PC-9 (cell line): ENCODE results near the gene AGAP1. TPM values are rescaled to one million over a fixed set of nuclear protein-coding genes. Genes with fewer than 3 reads are reported as not detected.

ENCODE experiments used
- BruUV-seq: library from RNA; stranded (reverse); fragments of 400-500 nt; replicated peaks from 2 replicates; lab custom pipeline; 2021; lab: Mats Ljungman, UMichigan
- CTCF ChIA-PET: fragments of 300-600 bp; sonication (Branson Sonifier 250); formaldehyde crosslinking; loops from one replicate; lab custom pipeline; 2022; ENCODE audit warnings: antibody characterized with exemption; lab: Charles Lee
- POLR2A ChIA-PET: fragments of 300-600 bp; sonication (Branson Sonifier 250); formaldehyde crosslinking; loops from one replicate; lab custom pipeline; 2022; ENCODE audit warnings: antibody characterized with exemption; ENCODE audit not compliant: unreplicated experiment; lab: Charles Lee
- DNase-seq, 2 experiments: peaks; one replicate each; pipeline versions ENCODE4 v3.0.0 to v3.0.0-alpha.2; 2015 to 2022; ENCODE audit warnings: mixed read lengths in 1 of 2
- H2AFZ ChIP-seq: fragments of 200-600 bp; sonication (generic); 2 replicates; pipeline ENCODE4 v1.8.1; 2017; ENCODE audit warnings: antibody characterized with exemption
- H3F3A ChIP-seq: fragments of 200-600 bp; sonication (generic); 2 replicates; pipeline ENCODE4 v1.8.1; 2017; ENCODE audit warnings: antibody characterized with exemption, mild to moderate bottlenecking, low read depth; ENCODE audit not compliant: insufficient read depth
- H3K27ac ChIP-seq: fragments of 200-600 bp; sonication (generic); 2 replicates; pipeline ENCODE4 v1.6.1; 2016; ENCODE audit warnings: mixed run types
- H3K27me3 ChIP-seq: fragments of 200-600 bp; sonication (generic); 2 replicates; pipeline ENCODE4 v1.6.1; 2016; ENCODE audit warnings: low read depth, mixed run types; ENCODE audit not compliant: insufficient read depth
- H3K36me3 ChIP-seq: fragments of 200-600 bp; sonication (generic); 2 replicates; pipeline ENCODE4 v1.6.1; 2016; ENCODE audit warnings: low read depth, mixed run types
- H3K4me1 ChIP-seq: fragments of 200-600 bp; sonication (generic); replicated peaks from 2 replicates; pipeline ENCODE4 v1.6.1; 2016; ENCODE audit warnings: mixed run types; ENCODE audit not compliant: insufficient read depth
- H3K4me2 ChIP-seq: fragments of 200-600 bp; sonication (generic); 2 replicates; pipeline ENCODE4 v1.6.1; 2017; ENCODE audit warnings: mixed run types
- H3K4me3 ChIP-seq: fragments of 200-600 bp; sonication (generic); 2 replicates; pipeline ENCODE4 v1.6.1; 2016; ENCODE audit warnings: mixed run types
- H3K79me2 ChIP-seq: fragments of 200-600 bp; sonication (generic); 2 replicates; pipeline ENCODE4 v1.6.1; 2017; ENCODE audit warnings: low read depth, mixed run types
- H3K9me2 ChIP-seq: fragments of 200-600 bp; sonication (generic); 2 replicates; pipeline ENCODE4 v1.8.1; 2017; ENCODE audit warnings: mild to moderate bottlenecking; ENCODE audit not compliant: insufficient read depth
- H3K9me3 ChIP-seq: fragments of 200-600 bp; sonication (generic); 2 replicates; pipeline ENCODE4 v1.8.1; 2016; ENCODE audit warnings: low read depth; ENCODE audit not compliant: insufficient read depth
- H4K20me1 ChIP-seq: fragments of 200-600 bp; sonication (generic); 2 replicates; pipeline ENCODE4 v1.8.1; 2017; ENCODE audit not compliant: insufficient read depth
- CTCF ChIP-seq: fragments of 200-600 bp; sonication (generic); conservative IDR thresholded peaks from 2 replicates; pipeline ENCODE4 v1.6.1; 2017; ENCODE audit warnings: mixed run types, antibody characterized with exemption, mild to moderate bottlenecking, moderate library complexity
- EZH2 ChIP-seq: fragments of 200-600 bp; sonication (generic); IDR thresholded peaks from 2 replicates; pipeline ENCODE4 v1.8.0; 2017; ENCODE audit warnings: antibody characterized with exemption, low read depth
- intact Hi-C: fragments of 100-400 bp; cut with micrococcal nuclease; formaldehyde crosslinking; loops from one replicate; pipeline ENCODE4 v1.10.0; 2022; ENCODE audit not compliant: unreplicated experiment
- total RNA-seq: library from RNA; stranded (reverse); gene quantifications from 2 replicates; pipeline ENCODE4 v1.2.3, GENCODE V29; 2021

The AGAP1 gene
- total RNA-seq, 1 experiment from 2014 or later, result 91.4 TPM

GRCh38 chr2:235526166-235526565 lies 32.3 kb downstream of the AGAP1 start:
- Histone ChIP-seq H3K4me3 (no peak overlapping the region), H3K4me1 (no peaks in the 10 kb centered on the region), H3K27ac (no peak overlapping the region), H4K20me1 (peaks cover 77% of the 10 kb centered on the region), H3K4me2 (no peak overlapping the region), H3K36me3 (no peaks in the 10 kb centered on the region), H3K9me2 (no peaks in the 10 kb centered on the region), H3K9me3 (no peaks in the 10 kb centered on the region), H2AFZ (no peak overlapping the region), H3K79me2 (peaks cover 92% of the 10 kb centered on the region), H3F3A (no peaks in the 10 kb centered on the region), H3K27me3 (no peaks in the 10 kb centered on the region)
- intact Hi-C loops, result no loop called here
- POLR2A ChIA-PET, result interaction anchor here (0.6 kb wide), 1 partner anchor 8 kb away, joined by 4 read pairs; no protein-coding TSS in a partner anchor
- CTCF ChIA-PET, result no interaction called here
- no TSS peak for BruUV-seq
- TF ChIP-seq EZH2 (no peak), CTCF (no peak)
- no peak for DNase-seq

DNA sequence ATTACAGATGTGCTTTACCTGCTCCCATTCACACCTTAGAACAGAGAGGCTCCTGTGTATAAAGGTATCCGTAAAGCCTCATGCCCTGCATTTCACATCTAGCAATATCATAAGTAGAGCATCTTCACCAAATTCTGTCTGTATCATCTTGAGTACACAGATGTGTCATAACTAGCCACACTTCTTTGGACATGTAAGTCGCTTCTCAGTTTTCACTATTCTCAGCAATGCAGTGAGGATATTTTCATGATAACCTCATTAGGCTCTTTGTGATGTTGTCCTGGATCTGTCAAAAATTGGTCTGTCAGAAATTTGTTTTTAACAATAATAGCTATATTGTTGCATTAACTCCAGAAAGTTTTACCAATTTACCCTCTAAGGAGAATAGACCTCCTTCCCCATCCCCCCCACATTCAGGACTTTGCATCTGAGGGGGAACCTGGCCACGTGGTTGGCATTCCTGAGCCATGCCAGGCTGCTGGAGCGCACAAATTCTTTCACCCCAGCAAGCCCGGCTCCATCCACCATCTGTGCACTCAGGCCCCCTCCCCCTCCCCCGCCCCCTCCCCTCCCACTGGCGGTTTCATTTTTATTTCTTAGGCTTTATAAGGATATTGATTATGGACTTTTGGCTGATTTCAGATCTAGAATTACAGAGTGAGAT lies 34.1 kb downstream of the AGAP1 start:
- Histone ChIP-seq H3K79me2 (peaks cover 92% of the 10 kb centered on the region), H3K4me1 (no peaks in the 10 kb centered on the region), H3K9me3 (no peaks in the 10 kb centered on the region), H3K4me2 (no peak overlapping the region), H3K4me3 (no peak overlapping the region), H3F3A (peaks cover 9% of the 10 kb centered on the region; the same call in 1 of the 2 replicates), H2AFZ (no peak overlapping the region), H3K9me2 (no peaks in the 10 kb centered on the region), H3K27ac (no peak overlapping the region), H3K27me3 (no peaks in the 10 kb centered on the region), H3K36me3 (no peaks in the 10 kb centered on the region), H4K20me1 (peaks cover 77% of the 10 kb centered on the region)
- intact Hi-C loops, result no loop called here
- CTCF ChIA-PET, result no interaction called here
- no peak for DNase-seq
- POLR2A ChIA-PET, result no interaction called here
- no TSS peak for BruUV-seq
- TF ChIP-seq EZH2 (no peak), CTCF (no peak)

DNA sequence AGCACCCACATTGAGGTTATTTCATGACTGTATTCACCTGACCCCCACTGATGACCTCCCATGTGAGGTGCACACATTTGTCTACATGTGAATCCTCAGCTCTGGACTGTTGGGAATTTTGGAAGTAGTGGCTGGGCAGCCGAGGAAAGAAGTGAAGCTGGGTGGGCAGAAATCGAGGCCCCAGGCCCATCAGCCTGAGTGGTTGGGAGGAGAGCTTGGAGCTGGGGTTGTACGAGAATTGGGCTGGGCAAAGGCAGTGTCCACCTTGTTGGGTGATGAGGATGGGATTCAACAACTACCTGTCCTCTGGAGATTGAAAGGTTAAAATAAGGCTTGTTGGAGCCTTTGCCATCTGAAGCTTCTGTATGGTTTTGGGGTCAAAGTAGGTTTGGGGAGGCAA lies 35.8 kb downstream of the AGAP1 start:
- H3K9me3 ChIP-seq, result no peaks in the 10 kb centered on the region
- H3K27me3 ChIP-seq, result no peaks in the 10 kb centered on the region
- TF ChIP-seq CTCF (no peak), EZH2 (no peak)
- H3K9me2 ChIP-seq, result no peaks in the 10 kb centered on the region
- POLR2A ChIA-PET, result no interaction called here
- peaks cover 92% of the 10 kb centered on the region for H3K79me2 ChIP-seq
- H3K36me3 ChIP-seq, result no peaks in the 10 kb centered on the region
- no TSS peak for BruUV-seq
- no peak overlapping the region for H3K4me3 ChIP-seq
- no peak overlapping the region for H2AFZ ChIP-seq
- no peak overlapping the region for H3K27ac ChIP-seq
- CTCF ChIA-PET, result no interaction called here
- H3F3A ChIP-seq, result peaks cover 9% of the 10 kb centered on the region; the same call in 1 of the 2 replicates
- no peaks in the 10 kb centered on the region for H3K4me1 ChIP-seq
- H3K4me2 ChIP-seq, result no peak overlapping the region
- DNase-seq, result no peak
- peaks cover 79% of the 10 kb centered on the region for H4K20me1 ChIP-seq
- intact Hi-C loops, result no loop called here
